Measurements from ENCODE around the gene SOHLH1. TPM values are rescaled to one million over a fixed set of nuclear protein-coding genes. Genes with fewer than 3 reads are reported as not detected.

The SOHLH1 gene
- total and polyA plus RNA-seq, 10 of the 15 experiments (the other 5 are each of a cell fraction or from before 2014, with no cell fraction given), result not detected

- Histone ChIP-seq H3K36me3 (ENCODE audit: control insufficient read depth in 2 of 2, insufficient read depth in 2 of 2, low read length in 1 of 2) (no peaks in the 10 kb centered on the region), H3K4me3 (no peak overlapping the region), H3K4me1 (ENCODE audit: control insufficient read depth, insufficient read depth, low read length) (no peaks in the 10 kb centered on the region), H3K27me3 (replicated peaks in 1 of 2; ENCODE audit: control insufficient read depth in 2 of 2, insufficient read depth in 2 of 2, low read length in 1 of 2) (no peaks in the 10 kb centered on the region), H3K27ac (ENCODE audit: control insufficient read depth, insufficient read depth) (no peak overlapping the region), H3K79me2 (ENCODE audit: control insufficient read depth, insufficient read depth, low read length) (no peaks in the 10 kb centered on the region), H4K20me1 (ENCODE audit: control insufficient read depth, insufficient read depth) (no peaks in the 10 kb centered on the region), H2AFZ (ENCODE audit: control insufficient read depth, low read depth, low read length) (no peak overlapping the region), H3K4me2 (ENCODE audit: control insufficient read depth, insufficient read depth) (no peak overlapping the region), H3K9ac (ENCODE audit: control insufficient read depth, insufficient read depth, low read length) (no peak overlapping the region), H3K9me3 (replicated peaks; ENCODE audit: control insufficient read depth, insufficient read depth, low read length) (no peaks in the 10 kb centered on the region)
- RAD21 ChIA-PET (ENCODE audit: unreplicated experiment), result no interaction called here
- SMC1A ChIA-PET (ENCODE audit: uncharacterized antibody, unreplicated experiment), result no interaction called here
- no peak for DNase-seq (ENCODE audit: low read depth, low spot score)
- FAIRE-seq, result no peak
- intact Hi-C loops (cut with micrococcal nuclease; ENCODE audit: unreplicated experiment), result no loop called here
- CTCF ChIA-PET, result no interaction called here
- POLR2A ChIA-PET, result no interaction called here
- no TSS peak for BruUV-seq (replicated peaks)
- in situ Hi-C loops (cut with MboI), result no loop called here
- ATAC-seq, result no peak
- WGBS (ENCODE audit: insufficient coverage, insufficient replicate concordance, low lambda C conversion rate, missing lambda C conversion rate), result 40% methylated on average over 32 of the region's 32 CpGs
- TF ChIP-seq ZBTB4 (CRISPR knock-in tag; IDR thresholded peaks at IDR 0.05) (no peak), LARP7 (IDR thresholded peaks at IDR 0.05) (no peak), CBFB (IDR thresholded peaks at IDR 0.05; ENCODE audit: low read depth) (no peak), MTA3 (IDR thresholded peaks at IDR 0.05; ENCODE audit: borderline replicate concordance, low read length) (no peak), IKZF1 (conservative IDR thresholded peaks at IDR 0.05) (no peak)
- TF ChIP-seq, protein P1, sequence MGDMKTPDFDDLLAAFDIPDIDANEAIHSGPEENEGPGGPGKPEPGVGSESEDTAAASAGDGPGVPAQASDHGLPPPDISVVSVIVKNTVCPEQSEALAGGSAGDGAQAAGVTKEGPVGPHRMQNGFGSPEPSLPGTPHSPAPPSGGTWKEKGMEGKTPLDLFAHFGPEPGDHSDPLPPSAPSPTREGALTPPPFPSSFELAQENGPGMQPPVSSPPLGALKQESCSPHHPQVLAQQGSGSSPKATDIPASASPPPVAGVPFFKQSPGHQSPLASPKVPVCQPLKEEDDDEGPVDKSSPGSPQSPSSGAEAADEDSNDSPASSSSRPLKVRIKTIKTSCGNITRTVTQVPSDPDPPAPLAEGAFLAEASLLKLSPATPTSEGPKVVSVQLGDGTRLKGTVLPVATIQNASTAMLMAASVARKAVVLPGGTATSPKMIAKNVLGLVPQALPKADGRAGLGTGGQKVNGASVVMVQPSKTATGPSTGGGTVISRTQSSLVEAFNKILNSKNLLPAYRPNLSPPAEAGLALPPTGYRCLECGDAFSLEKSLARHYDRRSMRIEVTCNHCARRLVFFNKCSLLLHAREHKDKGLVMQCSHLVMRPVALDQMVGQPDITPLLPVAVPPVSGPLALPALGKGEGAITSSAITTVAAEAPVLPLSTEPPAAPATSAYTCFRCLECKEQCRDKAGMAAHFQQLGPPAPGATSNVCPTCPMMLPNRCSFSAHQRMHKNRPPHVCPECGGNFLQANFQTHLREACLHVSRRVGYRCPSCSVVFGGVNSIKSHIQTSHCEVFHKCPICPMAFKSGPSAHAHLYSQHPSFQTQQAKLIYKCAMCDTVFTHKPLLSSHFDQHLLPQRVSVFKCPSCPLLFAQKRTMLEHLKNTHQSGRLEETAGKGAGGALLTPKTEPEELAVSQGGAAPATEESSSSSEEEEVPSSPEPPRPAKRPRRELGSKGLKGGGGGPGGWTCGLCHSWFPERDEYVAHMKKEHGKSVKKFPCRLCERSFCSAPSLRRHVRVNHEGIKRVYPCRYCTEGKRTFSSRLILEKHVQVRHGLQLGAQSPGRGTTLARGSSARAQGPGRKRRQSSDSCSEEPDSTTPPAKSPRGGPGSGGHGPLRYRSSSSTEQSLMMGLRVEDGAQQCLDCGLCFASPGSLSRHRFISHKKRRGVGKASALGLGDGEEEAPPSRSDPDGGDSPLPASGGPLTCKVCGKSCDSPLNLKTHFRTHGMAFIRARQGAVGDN (IDR thresholded peaks at IDR 0.05), result no peak
- TF ChIP-seq, protein P2, sequence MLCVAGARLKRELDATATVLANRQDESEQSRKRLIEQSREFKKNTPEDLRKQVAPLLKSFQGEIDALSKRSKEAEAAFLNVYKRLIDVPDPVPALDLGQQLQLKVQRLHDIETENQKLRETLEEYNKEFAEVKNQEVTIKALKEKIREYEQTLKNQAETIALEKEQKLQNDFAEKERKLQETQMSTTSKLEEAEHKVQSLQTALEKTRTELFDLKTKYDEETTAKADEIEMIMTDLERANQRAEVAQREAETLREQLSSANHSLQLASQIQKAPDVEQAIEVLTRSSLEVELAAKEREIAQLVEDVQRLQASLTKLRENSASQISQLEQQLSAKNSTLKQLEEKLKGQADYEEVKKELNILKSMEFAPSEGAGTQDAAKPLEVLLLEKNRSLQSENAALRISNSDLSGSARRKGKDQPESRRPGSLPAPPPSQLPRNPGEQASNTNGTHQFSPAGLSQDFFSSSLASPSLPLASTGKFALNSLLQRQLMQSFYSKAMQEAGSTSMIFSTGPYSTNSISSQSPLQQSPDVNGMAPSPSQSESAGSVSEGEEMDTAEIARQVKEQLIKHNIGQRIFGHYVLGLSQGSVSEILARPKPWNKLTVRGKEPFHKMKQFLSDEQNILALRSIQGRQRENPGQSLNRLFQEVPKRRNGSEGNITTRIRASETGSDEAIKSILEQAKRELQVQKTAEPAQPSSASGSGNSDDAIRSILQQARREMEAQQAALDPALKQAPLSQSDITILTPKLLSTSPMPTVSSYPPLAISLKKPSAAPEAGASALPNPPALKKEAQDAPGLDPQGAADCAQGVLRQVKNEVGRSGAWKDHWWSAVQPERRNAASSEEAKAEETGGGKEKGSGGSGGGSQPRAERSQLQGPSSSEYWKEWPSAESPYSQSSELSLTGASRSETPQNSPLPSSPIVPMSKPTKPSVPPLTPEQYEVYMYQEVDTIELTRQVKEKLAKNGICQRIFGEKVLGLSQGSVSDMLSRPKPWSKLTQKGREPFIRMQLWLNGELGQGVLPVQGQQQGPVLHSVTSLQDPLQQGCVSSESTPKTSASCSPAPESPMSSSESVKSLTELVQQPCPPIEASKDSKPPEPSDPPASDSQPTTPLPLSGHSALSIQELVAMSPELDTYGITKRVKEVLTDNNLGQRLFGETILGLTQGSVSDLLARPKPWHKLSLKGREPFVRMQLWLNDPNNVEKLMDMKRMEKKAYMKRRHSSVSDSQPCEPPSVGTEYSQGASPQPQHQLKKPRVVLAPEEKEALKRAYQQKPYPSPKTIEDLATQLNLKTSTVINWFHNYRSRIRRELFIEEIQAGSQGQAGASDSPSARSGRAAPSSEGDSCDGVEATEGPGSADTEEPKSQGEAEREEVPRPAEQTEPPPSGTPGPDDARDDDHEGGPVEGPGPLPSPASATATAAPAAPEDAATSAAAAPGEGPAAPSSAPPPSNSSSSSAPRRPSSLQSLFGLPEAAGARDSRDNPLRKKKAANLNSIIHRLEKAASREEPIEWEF (IDR thresholded peaks at IDR 0.05; ENCODE audit: insufficient replicate concordance, low read depth, low read length), result no peak
Measured at GRCh38 chr9:135664801-135665794, 34.2 kb downstream of the SOHLH1 start.

All from GM12878 (cell line).